ENCODE data around the gene MYMX.

MYMX gene

DNA sequence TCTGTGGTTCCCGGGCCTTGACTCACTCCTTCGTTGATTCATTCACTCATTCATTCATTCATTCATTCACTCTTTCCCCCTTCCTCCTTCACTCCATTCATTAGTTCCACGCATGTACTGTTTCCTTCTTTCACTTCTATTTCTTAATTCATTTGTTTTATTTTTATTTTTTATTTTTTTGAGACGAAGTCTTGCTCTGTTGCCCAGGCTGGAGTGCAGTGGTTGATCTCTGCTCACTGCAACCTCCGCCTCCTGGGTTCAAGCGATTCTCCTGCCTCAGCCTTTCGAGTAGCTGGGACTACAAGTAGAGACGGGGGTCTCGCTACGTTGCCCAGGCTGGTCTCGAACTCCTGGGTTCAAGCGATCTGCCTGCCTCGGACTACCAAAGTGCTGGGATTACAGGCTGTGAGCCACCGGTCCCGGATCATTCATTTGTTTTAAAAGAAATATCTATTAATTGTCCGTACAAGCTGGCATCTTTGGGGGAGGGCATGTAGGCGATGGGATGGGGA lies 49.1 kb downstream of the MYMX start:
- DNase-seq, result no peak

DNA sequence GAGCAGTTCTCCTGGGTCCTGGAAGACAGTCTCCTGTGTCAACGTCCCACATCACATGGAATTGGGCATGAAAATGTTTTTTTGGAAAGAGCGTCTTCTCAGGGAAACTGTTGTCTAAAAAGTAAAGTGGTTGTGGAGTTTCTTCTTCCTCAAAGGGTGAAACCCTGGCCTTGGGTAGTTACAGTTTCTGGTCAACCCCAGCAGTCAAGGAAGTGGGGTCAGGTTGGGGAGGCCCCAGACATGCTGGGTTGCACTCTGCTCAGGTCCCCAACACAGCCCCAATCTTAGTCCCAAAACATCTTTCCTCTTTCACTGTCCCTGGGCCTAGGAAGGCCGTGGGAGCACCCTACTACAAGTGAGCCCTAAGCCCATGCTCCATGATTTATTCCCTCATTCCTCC lies 49.6 kb downstream of the MYMX start:
- DNase-seq, result no peak

DNA sequence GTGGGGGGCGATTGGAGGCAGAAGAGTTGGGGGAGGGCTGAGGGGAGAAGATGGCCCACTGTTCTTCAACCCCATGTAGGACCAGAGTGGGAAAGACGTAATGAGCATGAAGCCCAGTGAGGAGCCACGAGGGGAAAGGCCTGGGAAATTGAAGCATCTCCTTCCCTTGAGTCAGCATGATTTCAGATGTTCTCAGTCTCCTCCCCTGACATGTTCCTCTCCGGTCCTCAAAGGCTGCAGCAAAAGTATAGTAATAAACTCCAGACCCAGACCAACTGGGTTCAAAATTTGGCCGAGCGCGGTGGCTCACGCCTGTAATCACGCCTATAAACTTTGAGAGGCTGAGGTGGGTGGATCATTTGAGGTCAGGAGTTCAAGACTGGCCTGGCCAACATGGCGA lies 50.5 kb downstream of the MYMX start:
- DNase-seq, result no peak
